ENCODE data around the gene MCM6. TPM values are rescaled to one million over a fixed set of nuclear protein-coding genes. Genes with fewer than 3 reads are reported as not detected.
"Not testable (repeated sequence)": the region's sequence is repeated elsewhere in the genome, so short reads cannot be mapped to it uniquely, and the experiment has no call there.

Gene MCM6
- total and polyA plus RNA-seq, 10 donors: 4.9 to 17.9 (median 12.6) TPM

DNA sequence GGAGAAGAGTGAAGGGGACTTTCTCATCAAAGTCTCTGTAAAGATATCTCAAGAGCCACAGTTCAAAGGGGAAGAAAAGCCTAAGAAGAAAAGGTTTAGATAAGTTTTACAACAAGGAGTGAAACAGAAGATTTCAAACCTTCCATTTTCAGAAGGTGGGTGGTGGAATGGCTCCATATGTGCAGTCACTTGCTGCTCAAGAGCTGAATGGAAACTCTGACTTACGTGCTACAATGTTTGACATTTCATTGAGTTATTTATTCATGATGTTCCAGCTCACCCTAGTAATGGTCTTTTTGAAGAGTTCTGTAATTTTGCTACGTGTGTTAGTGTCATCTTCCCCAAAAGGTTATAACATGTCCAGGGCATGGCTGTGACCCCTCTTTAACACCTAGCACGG, 61.0 kb downstream of the MCM6 start:
- Histone ChIP-seq H3K9me3 (no peaks in the 10 kb centered on the region), H3K4me3 (no peak overlapping the region), H3K36me3 (no peaks in the 10 kb centered on the region), H3K27ac (no peak overlapping the region), H3K4me1 (peaks cover 0 to 8% (median 0%) of the 10 kb centered on the region in 6 donors), H3K27me3 (replicated peaks in 1 of 7) (peaks cover 0 to 3% (median 0%) of the 10 kb centered on the region in 7 donors)
- WGBS, 5 donors: 65 to 85% (median 80%) methylated on average over 3 of the region's 3 CpGs
- intact Hi-C loops (cut with DNase I; ENCODE audit: low total_unique reads): no loop called here
- TF ChIP-seq POLR2AphosphoS5 (IDR thresholded peaks at IDR 0.05): no peak
- TF ChIP-seq, protein P1, sequence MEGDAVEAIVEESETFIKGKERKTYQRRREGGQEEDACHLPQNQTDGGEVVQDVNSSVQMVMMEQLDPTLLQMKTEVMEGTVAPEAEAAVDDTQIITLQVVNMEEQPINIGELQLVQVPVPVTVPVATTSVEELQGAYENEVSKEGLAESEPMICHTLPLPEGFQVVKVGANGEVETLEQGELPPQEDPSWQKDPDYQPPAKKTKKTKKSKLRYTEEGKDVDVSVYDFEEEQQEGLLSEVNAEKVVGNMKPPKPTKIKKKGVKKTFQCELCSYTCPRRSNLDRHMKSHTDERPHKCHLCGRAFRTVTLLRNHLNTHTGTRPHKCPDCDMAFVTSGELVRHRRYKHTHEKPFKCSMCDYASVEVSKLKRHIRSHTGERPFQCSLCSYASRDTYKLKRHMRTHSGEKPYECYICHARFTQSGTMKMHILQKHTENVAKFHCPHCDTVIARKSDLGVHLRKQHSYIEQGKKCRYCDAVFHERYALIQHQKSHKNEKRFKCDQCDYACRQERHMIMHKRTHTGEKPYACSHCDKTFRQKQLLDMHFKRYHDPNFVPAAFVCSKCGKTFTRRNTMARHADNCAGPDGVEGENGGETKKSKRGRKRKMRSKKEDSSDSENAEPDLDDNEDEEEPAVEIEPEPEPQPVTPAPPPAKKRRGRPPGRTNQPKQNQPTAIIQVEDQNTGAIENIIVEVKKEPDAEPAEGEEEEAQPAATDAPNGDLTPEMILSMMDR (IDR thresholded peaks at IDR 0.05 in 8 of 11, conservative IDR thresholded peaks at IDR 0.05 in 3 of 11): no peak
- TF ChIP-seq POLR2A (IDR thresholded peaks at IDR 0.05): no peak
- DNase-seq: no peak

DNA sequence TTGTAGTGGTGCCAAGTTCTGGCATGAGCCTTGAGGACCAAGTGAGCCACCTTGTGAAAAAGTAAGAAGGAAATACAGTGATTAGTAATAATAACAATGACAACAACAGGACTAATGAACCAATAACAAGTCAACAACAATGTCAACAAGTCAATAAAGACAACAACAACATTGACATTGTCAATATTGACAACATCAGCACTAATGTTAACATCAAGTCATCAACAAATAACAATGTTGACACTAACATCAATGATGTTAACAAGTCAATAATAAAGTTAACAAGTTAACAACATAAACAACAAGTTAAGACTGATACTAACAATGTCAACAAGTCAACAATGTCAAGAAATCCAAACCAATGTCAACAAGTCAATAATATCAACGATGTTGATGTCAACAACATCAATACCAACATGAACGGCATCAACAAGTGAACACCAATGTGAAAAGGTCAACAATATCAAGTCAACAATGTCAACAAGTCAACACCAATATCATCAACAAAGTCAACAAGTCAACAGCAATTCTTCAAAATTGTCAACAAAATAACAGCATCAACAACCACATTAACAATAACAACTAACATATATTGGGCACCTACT, 63.2 kb downstream of the MCM6 start:
- intact Hi-C loops (cut with DNase I; ENCODE audit: low total_unique reads): no loop called here
- TF ChIP-seq POLR2A (IDR thresholded peaks at IDR 0.05) (no peak), POLR2AphosphoS5 (IDR thresholded peaks at IDR 0.05) (no peak)
- TF ChIP-seq, protein P1 (IDR thresholded peaks at IDR 0.05 in 8 of 11, conservative IDR thresholded peaks at IDR 0.05 in 3 of 11): no peak
- H3K27ac ChIP-seq: no peak overlapping the region
- H3K4me1 ChIP-seq: no peaks in the 10 kb centered on the region
- no peak for DNase-seq
- no peaks in the 10 kb centered on the region for H3K27me3 ChIP-seq (replicated peaks in 1 of 7)
- H3K9me3 ChIP-seq: no peaks in the 10 kb centered on the region
- no peak overlapping the region for H3K4me3 ChIP-seq
- 77 to 98% (median 90%) methylated on average over 2 of the region's 2 CpGs for WGBS, 5 donors
- H3K36me3 ChIP-seq: no peaks in the 10 kb centered on the region

DNA sequence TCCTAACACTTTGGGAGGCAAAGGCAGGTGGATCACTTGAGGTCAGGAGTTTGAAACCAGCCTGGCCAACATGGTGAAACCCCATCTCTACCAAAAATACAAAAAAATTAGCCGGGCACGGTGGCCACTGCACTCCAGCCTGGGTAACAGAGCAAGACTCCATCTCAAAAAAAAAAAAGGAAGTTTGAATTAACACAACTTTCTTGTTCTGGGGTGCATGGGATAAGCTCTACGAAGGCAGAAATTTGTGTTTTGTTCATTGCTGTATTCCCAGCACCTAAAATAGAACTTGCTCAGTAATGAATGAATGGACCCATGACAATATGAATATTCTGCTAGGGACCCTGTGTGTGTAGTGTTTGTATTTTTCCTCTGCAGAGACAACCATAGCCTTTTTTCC, 68.4 kb downstream of the MCM6 start:
- H3K4me3 ChIP-seq; H3K27me3 ChIP-seq (replicated peaks in 1 of 7); intact Hi-C loops (cut with DNase I; ENCODE audit: low total_unique reads); H3K27ac ChIP-seq; H3K9me3 ChIP-seq; DNase-seq; H3K36me3 ChIP-seq; H3K4me1 ChIP-seq: not testable (repeated sequence)
- whole genome bisulfite sequencing, 5 donors: 72 to 89% (median 82%) methylated on average over 3 of the region's 3 CpGs

DNA sequence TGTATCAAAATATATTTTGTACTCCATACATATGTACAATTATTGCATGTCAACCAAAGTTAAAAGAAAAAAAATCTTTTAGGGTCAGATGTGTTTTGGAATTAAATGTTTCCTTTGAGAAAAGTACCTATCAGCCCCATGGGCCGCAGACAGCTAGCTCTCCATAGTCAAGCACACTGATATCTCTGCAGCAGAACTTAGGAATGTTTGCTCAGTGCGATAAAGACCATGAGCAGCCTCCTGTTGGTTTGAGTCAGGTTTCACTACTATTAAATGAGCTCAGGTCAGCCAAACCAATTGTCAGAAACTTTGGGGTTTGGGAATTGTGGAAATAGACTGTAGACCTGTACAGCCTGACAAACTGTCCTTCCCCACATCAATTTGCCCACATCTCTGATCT, 73.0 kb downstream of the MCM6 start:
- Histone ChIP-seq H3K4me1 (no peaks in the 10 kb centered on the region), H3K27ac (no peak overlapping the region), H3K9me3 (peaks cover 0 to 34% (median 30%) of the 10 kb centered on the region in 8 donors), H3K36me3 (no peaks in the 10 kb centered on the region), H3K27me3 (replicated peaks in 1 of 7) (no peaks in the 10 kb centered on the region), H3K4me3 (no peak overlapping the region)
- intact Hi-C loops (cut with DNase I; ENCODE audit: low total_unique reads): no loop called here
- WGBS, 5 donors: 88 to 98% (median 93%) methylated on average over 2 of the region's 2 CpGs
- no peak for DNase-seq
- TF ChIP-seq, protein P1 (IDR thresholded peaks at IDR 0.05 in 8 of 11, conservative IDR thresholded peaks at IDR 0.05 in 3 of 11): no peak
- TF ChIP-seq POLR2A (IDR thresholded peaks at IDR 0.05) (no peak), POLR2AphosphoS5 (IDR thresholded peaks at IDR 0.05) (no peak)
